NB4 (cell line): Measurements from ENCODE around the gene MAP3K5.

Source experiments
- POLR2A ChIP-seq: IDR thresholded peaks from 2 replicates; pipeline ENCODE4 v1.6.1; 2011; ENCODE audit warnings: mild to moderate bottlenecking; ENCODE audit not compliant: insufficient read length; ENCODE audit errors: extremely low read depth
- TF ChIP-seq, protein P1 (sequence below): IDR thresholded peaks from one replicate; pipeline ENCODE4 v1.5.1; 2012; ENCODE audit warnings: low read depth, low read length
- TF ChIP-seq, protein P2 (sequence below): IDR thresholded peaks from 2 replicates; pipeline ENCODE4 v1.6.1; 2011; ENCODE audit warnings: low read depth, low read length

DNA sequence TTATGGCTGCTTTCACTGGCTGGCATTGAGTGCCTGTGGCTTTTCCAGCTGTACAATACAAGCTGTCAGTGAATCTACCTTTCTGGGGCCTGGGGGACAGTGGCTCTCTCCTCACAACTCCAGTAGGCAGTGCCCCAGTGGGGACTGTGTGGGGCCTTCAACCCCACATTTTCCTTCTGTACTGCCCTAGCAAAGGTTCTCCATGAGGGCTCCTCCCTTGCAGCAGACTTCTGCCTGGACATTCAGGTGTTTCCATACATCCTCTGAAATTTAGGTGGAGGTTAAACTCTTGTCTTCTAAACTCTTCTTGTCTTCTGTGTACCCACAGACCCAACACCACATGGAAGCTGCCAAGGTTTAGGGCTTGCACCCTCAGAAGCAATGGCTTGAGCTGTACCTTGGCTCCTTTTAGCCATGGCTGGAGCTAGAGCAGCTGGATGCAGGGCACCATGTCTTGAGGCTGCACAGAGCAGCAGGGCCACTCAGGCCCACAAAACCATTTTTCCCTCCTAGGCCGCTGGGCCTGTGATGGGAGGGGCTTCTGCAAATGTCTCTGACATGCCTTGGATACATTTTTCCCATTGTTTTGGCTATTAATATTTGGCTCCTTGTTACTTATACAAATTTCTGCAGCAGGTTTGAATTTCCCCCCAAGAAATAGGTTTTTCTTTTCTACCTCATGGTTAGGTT, 39.7 kb upstream of the MAP3K5 start:
- TF ChIP-seq, protein P1, sequence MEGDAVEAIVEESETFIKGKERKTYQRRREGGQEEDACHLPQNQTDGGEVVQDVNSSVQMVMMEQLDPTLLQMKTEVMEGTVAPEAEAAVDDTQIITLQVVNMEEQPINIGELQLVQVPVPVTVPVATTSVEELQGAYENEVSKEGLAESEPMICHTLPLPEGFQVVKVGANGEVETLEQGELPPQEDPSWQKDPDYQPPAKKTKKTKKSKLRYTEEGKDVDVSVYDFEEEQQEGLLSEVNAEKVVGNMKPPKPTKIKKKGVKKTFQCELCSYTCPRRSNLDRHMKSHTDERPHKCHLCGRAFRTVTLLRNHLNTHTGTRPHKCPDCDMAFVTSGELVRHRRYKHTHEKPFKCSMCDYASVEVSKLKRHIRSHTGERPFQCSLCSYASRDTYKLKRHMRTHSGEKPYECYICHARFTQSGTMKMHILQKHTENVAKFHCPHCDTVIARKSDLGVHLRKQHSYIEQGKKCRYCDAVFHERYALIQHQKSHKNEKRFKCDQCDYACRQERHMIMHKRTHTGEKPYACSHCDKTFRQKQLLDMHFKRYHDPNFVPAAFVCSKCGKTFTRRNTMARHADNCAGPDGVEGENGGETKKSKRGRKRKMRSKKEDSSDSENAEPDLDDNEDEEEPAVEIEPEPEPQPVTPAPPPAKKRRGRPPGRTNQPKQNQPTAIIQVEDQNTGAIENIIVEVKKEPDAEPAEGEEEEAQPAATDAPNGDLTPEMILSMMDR, result no peak
- TF ChIP-seq, protein P2, sequence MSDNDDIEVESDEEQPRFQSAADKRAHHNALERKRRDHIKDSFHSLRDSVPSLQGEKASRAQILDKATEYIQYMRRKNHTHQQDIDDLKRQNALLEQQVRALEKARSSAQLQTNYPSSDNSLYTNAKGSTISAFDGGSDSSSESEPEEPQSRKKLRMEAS, result no peak
- TF ChIP-seq POLR2A, result no peak
